Measurements from ENCODE around the gene PTCD1.
"Not testable (repeated sequence)": the region's sequence is repeated elsewhere in the genome, so short reads cannot be mapped to it uniquely, and the experiment has no call there.

PTCD1 gene

GRCh38 chr7:99415513-99416127, 23.0 kb downstream of the PTCD1 start:
- DNase-seq = peak; percentile 46
- in situ Hi-C loops (cut with MboI; ENCODE audit: low pct_unique_long_range_greater_than_20kb, low sequenced_read_pairs) = not testable (repeated sequence)

- in situ Hi-C loops (cut with MboI; ENCODE audit: low pct_unique_long_range_greater_than_20kb, low sequenced_read_pairs) = no loop called here
- no peak for DNase-seq
Measured at GRCh38 chr7:99410635-99411034, 28.0 kb downstream of the PTCD1 start.

- peak; percentile 32 for DNase-seq
- in situ Hi-C loops (cut with MboI; ENCODE audit: low pct_unique_long_range_greater_than_20kb, low sequenced_read_pairs) = no loop called here
Measured at GRCh38 chr7:99409806-99410205, 28.8 kb downstream of the PTCD1 start.

GRCh38 chr7:99409192-99409572, 29.4 kb downstream of the PTCD1 start:
- in situ Hi-C loops (cut with MboI; ENCODE audit: low pct_unique_long_range_greater_than_20kb, low sequenced_read_pairs) = no loop called here
- DNase-seq = no peak

GRCh38 chr7:99408379-99409191, 30.0 kb downstream of the PTCD1 start, which contains the start of the genes BUD31 and PDAP1:
Gene BUD31 (plus strand): TSS chr7:99408969. CDS start chr7:99411093, 2,124 bp downstream.
Gene PDAP1 (minus strand): TSS chr7:99408597. CDS start chr7:99408548, 49 bp downstream.
- in situ Hi-C loops (cut with MboI; ENCODE audit: low pct_unique_long_range_greater_than_20kb, low sequenced_read_pairs) = no loop called here
- peak; percentile 97 for DNase-seq

DNA sequence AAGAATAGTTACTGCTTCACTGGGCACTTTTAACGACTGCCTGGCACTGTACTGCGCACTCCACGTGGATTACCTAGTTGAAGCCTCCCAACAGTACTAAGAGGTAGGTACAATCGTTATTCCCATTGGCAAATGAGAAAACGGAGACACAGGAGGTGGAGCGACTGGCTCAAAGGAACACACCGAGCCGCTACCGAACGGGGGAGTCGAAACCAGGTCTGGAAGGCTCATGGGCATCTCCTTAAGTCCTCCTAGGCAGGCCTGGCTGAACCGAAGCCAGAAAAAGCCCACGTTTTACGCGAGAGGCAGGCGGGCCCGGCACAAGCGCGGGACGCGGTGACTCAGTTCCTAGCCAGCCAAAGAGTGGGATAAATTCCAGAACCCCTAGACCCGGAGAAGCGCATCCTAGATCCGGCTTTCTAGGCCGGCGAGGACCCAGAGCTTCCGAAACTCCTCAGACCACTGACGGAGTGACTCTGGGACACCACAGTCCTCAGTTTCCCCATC, 30.7 kb downstream of the PTCD1 start:
- in situ Hi-C loops (cut with MboI; ENCODE audit: low pct_unique_long_range_greater_than_20kb, low sequenced_read_pairs) = no loop called here
- peak; percentile 44 for DNase-seq

GRCh38 chr7:99406557-99406956, 32.0 kb downstream of the PTCD1 start:
- no peak for DNase-seq
- in situ Hi-C loops (cut with MboI; ENCODE audit: low pct_unique_long_range_greater_than_20kb, low sequenced_read_pairs) = no loop called here

DNA sequence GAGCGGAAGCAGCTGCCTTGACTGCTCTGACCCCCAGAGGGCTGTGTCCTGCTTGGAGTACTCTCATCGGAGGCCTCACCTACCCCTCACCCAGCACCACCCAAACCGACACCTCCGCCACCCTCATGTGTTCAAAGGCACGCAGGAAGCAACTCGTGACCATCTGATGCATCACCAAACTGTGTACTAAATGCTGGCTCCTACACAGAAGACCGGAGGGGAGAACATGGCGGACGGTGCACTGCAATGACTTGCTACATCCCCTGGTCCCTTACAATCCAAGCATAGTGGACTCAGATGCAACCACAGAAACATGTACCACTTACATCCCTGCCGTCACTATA, 33.6 kb downstream of the PTCD1 start:
- in situ Hi-C loops (cut with MboI; ENCODE audit: low pct_unique_long_range_greater_than_20kb, low sequenced_read_pairs) = no loop called here

GRCh38 chr7:99404235-99404976, 34.2 kb downstream of the PTCD1 start:
- in situ Hi-C loops (cut with MboI; ENCODE audit: low pct_unique_long_range_greater_than_20kb, low sequenced_read_pairs) = no loop called here
- no peak for DNase-seq

More for the DNA sequence above, 33.6 kb downstream of the PTCD1 start:
- DNase-seq = no peak

GRCh38 chr7:99403764-99404163, 34.8 kb downstream of the PTCD1 start:
- in situ Hi-C loops (cut with MboI; ENCODE audit: low pct_unique_long_range_greater_than_20kb, low sequenced_read_pairs) = no loop called here

GRCh38 chr7:99402854-99403253, 35.7 kb downstream of the PTCD1 start:
- in situ Hi-C loops (cut with MboI; ENCODE audit: low pct_unique_long_range_greater_than_20kb, low sequenced_read_pairs) = no loop called here
- DNase-seq = no peak

More at GRCh38 chr7:99403764-99404163, 34.8 kb downstream of the PTCD1 start:
- DNase-seq = no peak

DNA sequence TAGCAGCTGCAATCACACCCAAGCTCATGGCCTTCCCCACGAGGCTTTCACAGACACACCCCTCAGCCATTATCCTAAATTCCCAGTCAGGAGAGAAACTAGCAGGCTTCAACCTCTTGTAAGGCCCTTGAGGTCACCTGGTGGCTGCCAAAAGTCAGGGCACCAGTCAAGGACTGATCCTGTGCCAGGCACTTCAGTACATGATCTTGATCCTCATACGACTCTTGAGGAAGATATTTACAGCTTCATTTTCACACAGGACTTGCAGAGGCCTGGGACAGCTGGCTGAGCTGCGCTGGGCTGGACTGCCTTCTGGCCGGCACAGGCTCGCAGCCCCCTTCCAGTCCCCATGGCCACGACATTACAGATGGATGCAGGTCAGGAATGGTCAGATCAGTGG, 39.0 kb downstream of the PTCD1 start:
- in situ Hi-C loops (cut with MboI; ENCODE audit: low pct_unique_long_range_greater_than_20kb, low sequenced_read_pairs) = no loop called here
- no peak for DNase-seq

GRCh38 chr7:99398891-99399445, 39.6 kb downstream of the PTCD1 start:
- no peak for DNase-seq
- in situ Hi-C loops (cut with MboI; ENCODE audit: low pct_unique_long_range_greater_than_20kb, low sequenced_read_pairs) = no loop called here

DNA sequence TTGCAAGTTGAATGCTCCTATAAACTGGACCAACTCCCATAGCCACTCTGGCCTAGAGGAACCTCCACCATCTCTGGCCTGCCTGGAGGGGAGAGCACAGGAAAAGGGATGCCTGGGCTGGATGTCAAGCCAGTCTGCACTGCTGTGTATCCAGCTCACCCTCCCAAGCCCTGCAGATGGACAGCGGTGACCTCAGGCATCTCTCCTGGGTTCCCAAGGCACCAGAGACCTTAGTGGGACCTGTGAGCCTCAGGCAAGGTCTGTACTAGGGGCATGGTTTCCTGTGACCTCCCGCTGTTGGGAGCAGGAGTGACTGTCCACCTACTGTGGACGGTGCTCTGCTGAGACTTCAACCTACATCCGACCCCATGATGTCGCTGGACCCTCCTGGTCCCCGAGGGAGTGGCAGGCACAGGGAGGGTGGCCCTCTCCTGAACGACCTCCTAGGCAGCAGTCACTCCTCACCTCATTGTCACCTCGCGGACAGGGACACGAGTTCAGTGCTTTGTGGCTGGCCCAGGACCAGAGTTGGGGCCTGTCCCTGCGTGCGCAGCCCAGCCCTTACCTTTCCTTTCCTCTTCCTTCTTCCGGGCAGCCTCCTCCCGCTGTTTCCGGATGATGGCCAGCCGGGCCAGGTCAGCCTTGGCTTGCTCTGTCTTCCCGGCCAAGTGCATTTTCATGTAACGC, 41.2 kb downstream of the PTCD1 start:
- DNase-seq = no peak
- in situ Hi-C loops (cut with MboI; ENCODE audit: low pct_unique_long_range_greater_than_20kb, low sequenced_read_pairs) = no loop called here

- no peak for DNase-seq
- in situ Hi-C loops (cut with MboI; ENCODE audit: low pct_unique_long_range_greater_than_20kb, low sequenced_read_pairs) = no loop called here
Measured at GRCh38 chr7:99396418-99397296, 41.9 kb downstream of the PTCD1 start.

DNA sequence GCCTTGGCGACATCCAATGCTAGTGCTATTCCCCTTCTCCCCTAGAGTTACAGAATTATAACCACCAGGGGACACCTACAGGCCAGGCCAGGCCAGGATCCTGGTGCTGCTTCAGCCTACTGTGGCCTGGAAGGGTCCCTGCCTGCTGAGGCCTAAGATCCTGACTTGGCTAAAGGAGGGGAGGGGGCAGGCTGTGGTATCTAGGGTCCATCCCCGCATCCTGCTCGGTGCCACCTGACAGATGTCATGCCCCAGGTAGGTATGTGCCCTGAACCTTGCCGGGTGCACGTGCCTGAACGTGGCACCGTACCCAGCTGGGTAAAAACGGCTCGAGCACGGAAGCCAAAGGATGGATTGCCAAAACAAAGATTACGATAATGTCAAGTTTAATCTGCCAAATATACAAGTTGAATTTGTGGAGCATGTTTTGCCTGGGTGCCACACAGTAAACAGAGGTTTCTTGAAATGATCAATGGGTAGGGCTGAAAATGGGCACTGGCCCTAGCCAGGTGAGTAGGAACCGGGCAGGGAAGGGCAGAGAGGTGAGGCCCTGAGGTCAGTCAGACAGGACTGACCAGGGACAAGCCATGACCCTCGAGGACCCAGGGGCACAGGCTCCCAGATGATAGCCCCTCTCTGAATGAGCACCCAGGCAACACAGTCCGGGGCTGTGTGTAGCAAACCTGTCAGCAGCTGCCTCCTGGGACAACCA, 42.8 kb downstream of the PTCD1 start:
- no peak for DNase-seq
- in situ Hi-C loops (cut with MboI; ENCODE audit: low pct_unique_long_range_greater_than_20kb, low sequenced_read_pairs) = no loop called here

GRCh38 chr7:99394188-99394502, 44.5 kb downstream of the PTCD1 start:
- no peak for DNase-seq
- in situ Hi-C loops (cut with MboI; ENCODE audit: low pct_unique_long_range_greater_than_20kb, low sequenced_read_pairs) = no loop called here
